Muscle of leg (tissue), 11 donors: ENCODE measurements around the gene POU6F2. TPM values are rescaled to one million over a fixed set of nuclear protein-coding genes. Genes with fewer than 3 reads are reported as not detected.

ENCODE experiments used
- DNase-seq: peaks from one replicate; pipeline ENCODE4 v3.0.0; 2013
- H3K27ac ChIP-seq: one replicate; pipeline ENCODE4 v1.5.1; 2013; ENCODE audit warnings: mild to moderate bottlenecking, low read length, control low read depth
- H3K27me3 ChIP-seq: one replicate; pipeline ENCODE4 v1.6.1; 2013; ENCODE audit warnings: low read length; ENCODE audit not compliant: control insufficient read depth, insufficient read depth
- H3K36me3 ChIP-seq: one replicate; pipeline ENCODE4 v1.6.1; 2013; ENCODE audit warnings: low read length; ENCODE audit not compliant: control insufficient read depth, insufficient read depth
- H3K4me1 ChIP-seq: one replicate; pipeline ENCODE4 v1.6.1; 2013; ENCODE audit warnings: low read length; ENCODE audit not compliant: control insufficient read depth, insufficient read depth
- H3K4me3 ChIP-seq: one replicate; pipeline ENCODE4 v1.5.1; 2013; ENCODE audit warnings: low read length, control low read depth
- H3K9me3 ChIP-seq: replicated peaks from 2 replicates; pipeline ENCODE4 v1.6.1; 2013; ENCODE audit warnings: low read depth, low read length; ENCODE audit not compliant: control insufficient read depth
- WGBS: methylation state at CpG from one replicate; pipeline ENCODE4 v1.1.5; 2013; ENCODE audit warnings: missing lambda C conversion rate; ENCODE audit not compliant: insufficient coverage; 5-methylcytosine and 5-hydroxymethylcytosine counted together
- polyA plus RNA-seq, 8 donors: library from polyadenylated mRNA; unstranded; fragments of 120-200 nt; gene quantifications; one replicate each; pipeline versions ENCODE4 v1.2.1 to v1.2.3, GENCODE V29; 2013; ENCODE audit warnings: inconsistent platforms in 1 of 8, low replicate concordance in 1 of 8; ENCODE audit not compliant: insufficient read length in 8 of 8, insufficient read depth in 1 of 8
- total RNA-seq: library from RNA; stranded (reverse); fragments of 120-200 nt; gene quantifications from one replicate; pipeline ENCODE4 v1.2.4, GENCODE V29; 2013

POU6F2 gene
- total and polyA plus RNA-seq, 9 donors = 0.05 to 0.54 (median 0.10) TPM; not detected in 1

DNA sequence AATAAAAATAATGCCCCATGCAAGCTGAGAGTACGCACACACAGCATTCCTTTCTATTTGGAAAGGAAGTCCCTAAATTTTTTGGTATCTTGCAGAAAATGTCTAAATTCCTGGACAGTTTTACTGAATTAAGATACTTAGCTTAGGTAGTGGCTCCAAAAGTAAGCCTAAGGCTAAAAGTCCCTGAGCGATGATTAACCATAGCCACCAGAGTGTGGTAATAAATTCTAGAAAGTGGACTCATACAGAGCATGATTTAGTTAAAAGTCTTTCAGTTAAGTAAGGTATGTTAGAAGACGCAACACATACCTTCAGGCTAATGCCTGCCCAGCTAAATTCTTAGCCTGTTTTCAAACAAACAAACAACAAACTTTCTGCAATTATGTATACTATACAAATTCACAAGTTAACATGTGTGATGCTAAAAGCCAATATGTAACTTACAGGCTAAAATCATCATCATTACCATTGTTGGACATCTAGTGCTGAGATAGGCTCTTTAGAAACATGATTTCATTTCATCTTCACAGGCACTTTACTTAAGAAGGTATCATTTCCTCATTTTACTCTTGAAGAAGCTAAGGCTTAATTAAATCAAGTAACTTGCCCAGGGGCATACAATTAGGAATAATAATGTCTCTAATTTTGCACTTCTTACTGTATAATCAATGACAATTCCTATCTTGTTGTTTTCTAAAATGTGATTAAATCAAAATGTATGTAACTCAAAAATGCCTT lies 327.1 kb downstream of the POU6F2 start:
- Histone ChIP-seq H3K4me3 (no peak overlapping the region), H3K36me3 (no peaks in the 10 kb centered on the region), H3K4me1 (no peaks in the 10 kb centered on the region), H3K9me3 (no peaks in the 10 kb centered on the region), H3K27ac (no peak overlapping the region), H3K27me3 (no peaks in the 10 kb centered on the region)
- DNase-seq = no peak
- WGBS = 50% methylated on average over 1 of the region's 3 CpGs

- DNase-seq = peak; percentile 22
- no peaks in the 10 kb centered on the region for H3K36me3 ChIP-seq
- no peak overlapping the region for H3K27ac ChIP-seq
- no peaks in the 10 kb centered on the region for H3K4me1 ChIP-seq
- H3K4me3 ChIP-seq = no peak overlapping the region
- no peaks in the 10 kb centered on the region for H3K27me3 ChIP-seq
- no peaks in the 10 kb centered on the region for H3K9me3 ChIP-seq
- 100% methylated on average over 1 of the region's 5 CpGs for WGBS
These were observed 328.4 kb downstream of the POU6F2 start for GRCh38 chr7:39306016-39306570.

DNA sequence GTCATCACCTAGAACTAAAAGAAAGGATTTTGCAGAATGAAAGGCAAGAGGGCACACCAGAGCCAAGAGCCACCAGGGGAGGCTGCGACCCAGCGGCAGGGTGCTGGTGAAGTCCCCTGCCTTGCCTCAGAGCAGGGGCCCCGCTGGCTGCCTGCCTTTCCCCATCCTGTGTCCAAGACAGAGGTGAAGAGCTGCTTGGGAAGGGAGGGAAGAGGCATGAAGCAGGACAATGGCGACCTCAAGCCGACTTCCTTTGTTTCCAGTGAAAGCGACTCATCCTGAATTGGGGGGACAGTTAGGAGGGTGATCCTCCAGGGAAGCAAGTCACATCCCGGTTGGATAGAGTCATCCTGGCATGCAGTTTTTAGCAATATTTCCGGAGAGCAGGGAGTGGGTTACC lies 333.0 kb downstream of the POU6F2 start:
- no peak for DNase-seq
- Histone ChIP-seq H3K36me3 (no peaks in the 10 kb centered on the region), H3K9me3 (no peaks in the 10 kb centered on the region), H3K4me3 (no peak overlapping the region), H3K27ac (no peak overlapping the region), H3K27me3 (no peaks in the 10 kb centered on the region), H3K4me1 (no peaks in the 10 kb centered on the region)
- WGBS = 54% methylated on average over 6 of the region's 8 CpGs

- WGBS = 82% methylated on average over 6 of the region's 10 CpGs
- no peaks in the 10 kb centered on the region for H3K27me3 ChIP-seq
- H3K9me3 ChIP-seq = no peaks in the 10 kb centered on the region
- H3K4me1 ChIP-seq = no peaks in the 10 kb centered on the region
- H3K4me3 ChIP-seq = no peak overlapping the region
- no peaks in the 10 kb centered on the region for H3K36me3 ChIP-seq
- no peak overlapping the region for H3K27ac ChIP-seq
- DNase-seq = no peak
These were observed 334.7 kb downstream of the POU6F2 start for GRCh38 chr7:39312254-39312989.

- no CpG with 5 or more reads among the region's 4 CpGs for WGBS
- H3K4me3 ChIP-seq = no peak overlapping the region
- no peaks in the 10 kb centered on the region for H3K36me3 ChIP-seq
- H3K4me1 ChIP-seq = no peaks in the 10 kb centered on the region
- H3K27me3 ChIP-seq = no peaks in the 10 kb centered on the region
- DNase-seq = no peak
- no peak overlapping the region for H3K27ac ChIP-seq
- no peaks in the 10 kb centered on the region for H3K9me3 ChIP-seq
These were observed 335.7 kb downstream of the POU6F2 start for GRCh38 chr7:39313376-39313775.

DNA sequence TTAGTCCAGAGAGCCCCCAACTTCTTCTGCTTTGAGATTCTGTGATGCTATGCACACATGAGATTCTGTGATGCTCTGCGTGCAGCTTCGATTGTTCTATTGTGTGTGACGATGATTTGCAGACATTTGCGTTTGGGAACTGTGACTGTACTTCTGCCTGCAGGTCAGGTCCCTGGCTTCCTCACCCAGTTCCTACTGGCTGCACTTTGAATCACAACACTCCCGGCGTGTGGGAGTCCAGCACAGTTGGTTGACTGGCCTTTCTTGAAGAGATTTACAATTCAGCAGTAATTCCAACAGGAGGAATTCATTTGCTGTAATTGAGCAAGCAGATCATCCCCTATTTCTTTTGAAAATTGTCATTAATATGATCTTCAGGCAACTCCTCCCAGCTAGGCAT lies 336.3 kb downstream of the POU6F2 start:
- H3K4me1 ChIP-seq = no peaks in the 10 kb centered on the region
- 50% methylated on average over 6 of the region's 6 CpGs for WGBS
- H3K27ac ChIP-seq = no peak overlapping the region
- DNase-seq = no peak
- no peaks in the 10 kb centered on the region for H3K27me3 ChIP-seq
- H3K9me3 ChIP-seq = no peaks in the 10 kb centered on the region
- H3K4me3 ChIP-seq = no peak overlapping the region
- no peaks in the 10 kb centered on the region for H3K36me3 ChIP-seq

DNA sequence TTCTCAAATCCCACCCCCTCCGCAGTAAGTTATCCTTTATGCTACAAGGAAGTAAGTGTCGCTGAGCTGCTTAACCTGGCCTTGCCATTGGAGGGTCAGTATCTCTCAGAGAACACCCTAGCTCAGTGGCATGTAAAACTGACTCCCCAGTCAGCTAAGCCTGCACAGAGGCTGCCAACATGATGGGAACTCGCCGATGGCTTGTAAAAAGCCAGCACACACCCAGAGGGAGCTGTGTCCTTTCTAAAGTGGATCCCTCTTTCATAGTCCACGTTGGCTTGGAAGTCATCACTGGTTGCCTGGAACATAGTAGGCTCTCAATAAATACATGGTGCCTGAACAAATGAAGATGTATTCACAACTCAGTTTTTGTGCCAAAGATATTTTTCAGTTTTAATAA lies 339.4 kb downstream of the POU6F2 start:
- 63% methylated on average over 3 of the region's 5 CpGs for WGBS
- Histone ChIP-seq H3K36me3 (no peaks in the 10 kb centered on the region), H3K9me3 (no peaks in the 10 kb centered on the region)

GRCh38 chr7:39317896-39318295 lies 340.2 kb downstream of the POU6F2 start:
- 57% methylated on average over 1 of the region's 5 CpGs for WGBS

More for the DNA sequence above, 339.4 kb downstream of the POU6F2 start:
- Histone ChIP-seq H3K27ac (no peak overlapping the region), H3K4me3 (no peak overlapping the region), H3K27me3 (no peaks in the 10 kb centered on the region), H3K4me1 (no peaks in the 10 kb centered on the region)
- no peak for DNase-seq

GRCh38 chr7:39321245-39321644 lies 343.5 kb downstream of the POU6F2 start:
- peaks cover 2% of the 10 kb centered on the region for H3K9me3 ChIP-seq
- H3K27me3 ChIP-seq = no peaks in the 10 kb centered on the region
- H3K27ac ChIP-seq = no peak overlapping the region
- 45% methylated on average over 3 of the region's 3 CpGs for WGBS
- H3K4me1 ChIP-seq = no peaks in the 10 kb centered on the region
- H3K4me3 ChIP-seq = no peak overlapping the region
- no peaks in the 10 kb centered on the region for H3K36me3 ChIP-seq
- no peak for DNase-seq

More at GRCh38 chr7:39317896-39318295, 340.2 kb downstream of the POU6F2 start:
- DNase-seq = no peak
- Histone ChIP-seq H3K9me3 (no peaks in the 10 kb centered on the region), H3K27ac (no peak overlapping the region), H3K4me1 (no peaks in the 10 kb centered on the region), H3K36me3 (no peaks in the 10 kb centered on the region), H3K27me3 (no peaks in the 10 kb centered on the region), H3K4me3 (no peak overlapping the region)

DNA sequence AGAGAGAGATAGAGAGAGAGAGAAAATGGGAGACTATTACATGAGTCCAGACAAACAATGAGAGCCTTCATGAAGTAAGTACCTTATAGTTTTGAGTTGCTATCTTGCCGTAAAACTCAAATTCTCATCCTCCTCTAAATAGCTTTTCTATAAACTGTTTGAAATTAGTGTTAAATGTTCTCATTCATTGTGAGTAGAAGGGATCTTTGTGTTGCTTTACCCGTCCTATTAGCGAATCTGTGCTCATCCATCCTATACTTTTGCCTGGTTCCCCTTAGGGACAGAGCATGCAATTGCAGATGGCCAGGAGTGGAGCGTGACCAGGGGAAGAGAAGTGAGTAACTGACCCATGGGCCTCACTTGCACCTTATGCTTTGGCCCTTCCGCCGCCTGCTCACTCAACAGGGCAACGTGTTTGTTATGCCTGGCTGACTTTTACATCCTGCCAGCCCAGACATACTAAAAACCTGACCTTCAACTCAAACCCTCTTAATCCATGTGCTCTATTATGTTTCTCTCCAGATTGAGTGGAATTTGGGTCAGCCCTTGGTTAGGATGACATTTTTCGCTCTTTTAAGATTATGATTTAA lies 344.3 kb downstream of the POU6F2 start:
- no peak overlapping the region for H3K27ac ChIP-seq
- no peaks in the 10 kb centered on the region for H3K36me3 ChIP-seq
- H3K9me3 ChIP-seq = peaks cover 2% of the 10 kb centered on the region
- no peak overlapping the region for H3K4me3 ChIP-seq
- 73% methylated on average over 3 of the region's 8 CpGs for WGBS
- no peaks in the 10 kb centered on the region for H3K4me1 ChIP-seq
- DNase-seq = no peak
- no peaks in the 10 kb centered on the region for H3K27me3 ChIP-seq
